ENCODE measurements around the gene PICK1. TPM values are rescaled to one million over a fixed set of nuclear protein-coding genes. Genes with fewer than 3 reads are reported as not detected.

PICK1 gene
- total RNA-seq, 1 donor from 2014 or later: 10.7 TPM

DNA sequence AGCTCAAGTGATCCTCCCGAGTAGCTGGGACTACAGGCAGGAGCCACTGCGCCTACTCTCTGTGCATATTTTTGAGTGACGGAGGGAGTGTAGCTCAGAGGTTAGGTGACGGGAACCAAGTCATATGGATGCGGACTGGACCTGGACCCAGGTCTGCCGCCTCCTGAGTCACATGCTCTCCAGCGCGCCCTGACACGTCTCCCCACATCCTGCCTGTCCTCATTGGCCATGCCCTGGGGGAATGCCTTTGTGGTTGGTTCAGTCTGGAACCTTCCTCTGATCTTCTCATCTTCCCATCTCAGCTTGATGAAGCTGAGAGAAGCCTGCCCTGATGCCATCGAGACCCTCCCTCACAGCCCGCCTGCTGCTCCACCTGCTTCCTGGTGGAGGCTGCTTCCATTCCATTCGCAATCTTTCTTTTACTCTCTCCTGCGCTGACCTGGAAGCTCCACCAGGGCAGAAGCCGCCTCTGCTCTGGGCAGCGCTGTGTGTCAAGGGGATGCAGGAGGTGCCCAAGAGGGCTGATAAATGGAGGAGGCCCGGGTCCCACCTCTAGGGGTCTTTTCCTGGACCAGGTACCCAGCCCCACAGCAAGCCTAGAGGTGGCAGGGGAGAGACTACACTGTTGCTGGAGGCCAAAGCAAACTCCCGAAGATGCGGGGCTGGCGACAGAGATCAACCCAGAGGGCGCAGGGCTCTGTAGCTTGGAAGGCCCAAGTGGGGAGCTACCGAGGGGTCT, 67.2 kb downstream of the PICK1 start:
- no peaks in the 10 kb centered on the region for H4K20me1 ChIP-seq (ENCODE audit: low read depth)
- H3K4me2 ChIP-seq: no peak overlapping the region
- H3K4me1 Mint-ChIP-seq: no peaks in the 10 kb centered on the region
- no peaks in the 10 kb centered on the region for H3K36me3 ChIP-seq
- no peaks in the 10 kb centered on the region for H3K4me1 ChIP-seq
- H3K9ac ChIP-seq: no peak overlapping the region
- H3K79me2 ChIP-seq (ENCODE audit: low read depth): no peaks in the 10 kb centered on the region
- peaks cover 2% of the 10 kb centered on the region for H3K27me3 Mint-ChIP-seq (ENCODE audit: insufficient read depth, low read depth)
- no peak overlapping the region for H3K4me3 Mint-ChIP-seq
- no peaks in the 10 kb centered on the region for H3K9me3 Mint-ChIP-seq
- no peaks in the 10 kb centered on the region for H3K9me3 ChIP-seq (ENCODE audit: low read depth)
- no peak for TF ChIP-seq EZH2phosphoT487 (IDR thresholded peaks at IDR 0.05)
- TF ChIP-seq EZH2 (IDR thresholded peaks at IDR 0.05): no peak
- TF ChIP-seq, protein P1, sequence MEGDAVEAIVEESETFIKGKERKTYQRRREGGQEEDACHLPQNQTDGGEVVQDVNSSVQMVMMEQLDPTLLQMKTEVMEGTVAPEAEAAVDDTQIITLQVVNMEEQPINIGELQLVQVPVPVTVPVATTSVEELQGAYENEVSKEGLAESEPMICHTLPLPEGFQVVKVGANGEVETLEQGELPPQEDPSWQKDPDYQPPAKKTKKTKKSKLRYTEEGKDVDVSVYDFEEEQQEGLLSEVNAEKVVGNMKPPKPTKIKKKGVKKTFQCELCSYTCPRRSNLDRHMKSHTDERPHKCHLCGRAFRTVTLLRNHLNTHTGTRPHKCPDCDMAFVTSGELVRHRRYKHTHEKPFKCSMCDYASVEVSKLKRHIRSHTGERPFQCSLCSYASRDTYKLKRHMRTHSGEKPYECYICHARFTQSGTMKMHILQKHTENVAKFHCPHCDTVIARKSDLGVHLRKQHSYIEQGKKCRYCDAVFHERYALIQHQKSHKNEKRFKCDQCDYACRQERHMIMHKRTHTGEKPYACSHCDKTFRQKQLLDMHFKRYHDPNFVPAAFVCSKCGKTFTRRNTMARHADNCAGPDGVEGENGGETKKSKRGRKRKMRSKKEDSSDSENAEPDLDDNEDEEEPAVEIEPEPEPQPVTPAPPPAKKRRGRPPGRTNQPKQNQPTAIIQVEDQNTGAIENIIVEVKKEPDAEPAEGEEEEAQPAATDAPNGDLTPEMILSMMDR (IDR thresholded peaks at IDR 0.05): peak; percentile 21
- no peak overlapping the region for H3K4me3 ChIP-seq
- no peak overlapping the region for H2AFZ ChIP-seq (replicated peaks)
- no peaks in the 10 kb centered on the region for H3K36me3 Mint-ChIP-seq
- H3K27ac ChIP-seq: peak overlapping the region; percentile 3
- no peaks in the 10 kb centered on the region for H3F3A ChIP-seq (ENCODE audit: low read depth)
- H3K27me3 ChIP-seq: no peaks in the 10 kb centered on the region
- peak overlapping the region; percentile 34 for H3K27ac Mint-ChIP-seq
- peak; percentile 45 for DNase-seq (ENCODE audit: low spot score)

DNA sequence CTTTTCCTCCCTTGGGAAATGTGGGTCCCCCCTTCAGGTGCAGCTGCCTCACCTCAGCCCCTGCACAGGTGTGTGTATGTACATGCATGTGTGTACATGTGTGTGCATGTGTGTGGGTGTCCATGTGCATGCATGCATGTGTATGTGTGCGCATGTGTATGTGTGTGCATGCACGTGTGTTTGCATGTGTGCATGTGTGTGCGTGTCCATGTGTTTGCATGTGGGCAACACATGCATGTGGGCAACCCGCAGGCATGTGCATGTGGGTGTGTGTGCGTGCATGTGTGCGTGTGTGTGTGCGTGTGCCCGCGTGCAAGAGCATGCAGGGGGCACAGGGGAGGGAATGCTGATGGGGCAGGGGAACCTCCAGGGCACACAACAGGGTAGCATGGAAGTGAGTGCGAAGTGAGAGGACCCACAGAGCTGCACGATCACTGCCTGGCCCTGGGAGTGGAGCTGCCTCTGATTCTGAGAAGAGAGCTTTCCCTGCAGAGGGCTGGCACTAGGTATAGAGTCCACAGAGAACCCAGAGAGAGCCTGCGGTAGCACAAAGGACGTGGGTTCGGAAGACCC, 67.9 kb downstream of the PICK1 start:
- Histone ChIP-seq H3K9ac (no peak overlapping the region), H3K36me3 (no peaks in the 10 kb centered on the region)
- H3K27me3 Mint-ChIP-seq (ENCODE audit: insufficient read depth, low read depth): peaks cover 2% of the 10 kb centered on the region

More for the DNA sequence above, 67.9 kb downstream of the PICK1 start:
- H2AFZ ChIP-seq (replicated peaks): no peak overlapping the region
- Mint-ChIP-seq H3K9me3 (no peaks in the 10 kb centered on the region), H3K4me3 (no peak overlapping the region), H3K4me1 (no peaks in the 10 kb centered on the region), H3K27ac (peak overlapping the region; percentile 82), H3K36me3 (no peaks in the 10 kb centered on the region)
- no peaks in the 10 kb centered on the region for H3K9me3 ChIP-seq (ENCODE audit: low read depth)
- H3K4me1 ChIP-seq: no peaks in the 10 kb centered on the region
- no peaks in the 10 kb centered on the region for H4K20me1 ChIP-seq (ENCODE audit: low read depth)
- H3K27ac ChIP-seq: no peak overlapping the region
- H3F3A ChIP-seq (ENCODE audit: low read depth): no peaks in the 10 kb centered on the region
- H3K79me2 ChIP-seq (ENCODE audit: low read depth): no peaks in the 10 kb centered on the region
- H3K4me2 ChIP-seq: no peak overlapping the region
- TF ChIP-seq, protein P1 (IDR thresholded peaks at IDR 0.05): no peak
- TF ChIP-seq EZH2 (IDR thresholded peaks at IDR 0.05) (no peak), EZH2phosphoT487 (IDR thresholded peaks at IDR 0.05) (no peak)
- DNase-seq (ENCODE audit: low spot score): no peak
- H3K4me3 ChIP-seq: no peak overlapping the region
- no peaks in the 10 kb centered on the region for H3K27me3 ChIP-seq

Other genes starting within 250 kb of the PICK1 start
- 21.2 and 25.1 TPM in 2 replicates for gene GCAT, start 249.5 kb upstream of the PICK1 start, total RNA-seq (ENCODE audit: low replicate concordance)
- 0.37 TPM in 1 of 2 replicates, not detected in the other for gene GALR3, start 234.0 kb upstream of the PICK1 start, total RNA-seq (ENCODE audit: low replicate concordance)
- gene ANKRD54, start 213.1 kb upstream of the PICK1 start, total RNA-seq (ENCODE audit: low replicate concordance): 18.4 and 21.2 TPM in 2 replicates
- gene EIF3L, start 208.0 kb upstream of the PICK1 start, total RNA-seq (ENCODE audit: low replicate concordance): 904 and 971 TPM in 2 replicates
- gene MICALL1, start 151.1 kb upstream of the PICK1 start, total RNA-seq (ENCODE audit: low replicate concordance): 5.0 and 14.3 TPM in 2 replicates
- gene C22orf23, start 103.8 kb upstream of the PICK1 start, total RNA-seq (ENCODE audit: low replicate concordance): 0.26 and 0.46 TPM in 2 replicates
- 75.5 and 76.1 TPM in 2 replicates for gene POLR2F, start 103.7 kb upstream of the PICK1 start, total RNA-seq (ENCODE audit: low replicate concordance)
- gene SOX10, start 72.8 kb upstream of the PICK1 start, total RNA-seq (ENCODE audit: low replicate concordance): 0.99 and 4.5 TPM in 2 replicates
- gene SLC16A8, start 26.8 kb downstream of the PICK1 start, total RNA-seq (ENCODE audit: low replicate concordance): 1.0 and 3.1 TPM in 2 replicates
- gene BAIAP2L2, start 53.3 kb downstream of the PICK1 start, total RNA-seq (ENCODE audit: low replicate concordance): 0.86 and 2.6 TPM in 2 replicates
- gene PLA2G6, start 124.4 kb downstream of the PICK1 start, total RNA-seq (ENCODE audit: low replicate concordance): 20.1 and 29.4 TPM in 2 replicates
- gene MAFF, start 144.6 kb downstream of the PICK1 start, total RNA-seq (ENCODE audit: low replicate concordance): 0.90 and 4.2 TPM in 2 replicates
- 26.5 and 43.3 TPM in 2 replicates for gene TMEM184B, start 215.6 kb downstream of the PICK1 start, total RNA-seq (ENCODE audit: low replicate concordance)

All from neural progenitor cell (in vitro differentiated cells).